Common myeloid progenitor, CD34-positive (primary cell): ENCODE results near the gene NETO2.

Experiments
- CTCF ChIA-PET: fragments of 350-600 bp; sonication (Branson Sonifier 250); formaldehyde crosslinking; loops from one replicate; lab custom pipeline; 2021; ENCODE audit warnings: antibody characterized with exemption; lab: Charles Lee
- POLR2A ChIA-PET: fragments of 350-600 bp; sonication (Branson Sonifier 250); formaldehyde crosslinking; loops from one replicate; lab custom pipeline; 2021; ENCODE audit warnings: antibody characterized with exemption; lab: Charles Lee
- DNase-seq, 3 donors: peaks; one replicate each; pipeline versions ENCODE4 v3.0.0 to v3.0.0-alpha.2; 2013
- H3K27ac ChIP-seq, 2 experiments: 1 replicate in 1 of 2; 2 replicates in 1 of 2; pipeline ENCODE4 v1.7.0; 2013; ENCODE audit warnings: inconsistent platforms in 2 of 2, low read length in 2 of 2, mild to moderate bottlenecking in 2 of 2, low read depth in 1 of 2, moderate library complexity in 1 of 2; ENCODE audit not compliant: severe bottlenecking in 2 of 2, insufficient read depth in 1 of 2, poor library complexity in 1 of 2
- H3K27me3 ChIP-seq, 5 experiments: replicated peaks in 2 of 5; 1 replicate in 3 of 5; 2 replicates in 2 of 5; pipeline versions ENCODE4 v1.6.1 to v1.7.0; 2013; ENCODE audit warnings: low read length in 4 of 5, mild to moderate bottlenecking in 2 of 5, moderate library complexity in 2 of 5, inconsistent platforms in 1 of 5; ENCODE audit not compliant: insufficient read depth in 5 of 5, control insufficient read depth in 4 of 5
- H3K36me3 ChIP-seq, 4 experiments: 1 replicate in 2 of 4; 2 replicates in 2 of 4; pipeline versions ENCODE4 v1.6.1 to v1.7.0; 2013; ENCODE audit warnings: low read length in 3 of 4, control low read depth in 1 of 4, mild to moderate bottlenecking in 1 of 4; ENCODE audit not compliant: control insufficient read depth in 4 of 4, insufficient read depth in 4 of 4
- H3K4me1 ChIP-seq, 4 experiments: 1 replicate in 3 of 4; 2 replicates in 1 of 4; pipeline versions ENCODE4 v1.6.1 to v1.7.1; 2013; ENCODE audit warnings: low read length in 3 of 4, mild to moderate bottlenecking in 3 of 4, control low read depth in 1 of 4, inconsistent platforms in 1 of 4, moderate library complexity in 1 of 4; ENCODE audit not compliant: control insufficient read depth in 4 of 4, insufficient read depth in 4 of 4; ENCODE audit errors: control extremely low read depth in 1 of 4
- H3K4me3 ChIP-seq, 7 experiments: 1 replicate in 4 of 7; 2 replicates in 3 of 7; pipeline versions ENCODE4 v1.5.1 to v1.7.0; 2013; ENCODE audit warnings: mild to moderate bottlenecking in 7 of 7, low read length in 6 of 7, moderate library complexity in 6 of 7, inconsistent platforms in 2 of 7, low read depth in 2 of 7, control low read depth in 1 of 7; ENCODE audit not compliant: insufficient read depth in 4 of 7, control insufficient read depth in 1 of 7; ENCODE audit errors: extremely low read depth in 1 of 7
- H3K9me3 ChIP-seq, 5 experiments: 1 replicate in 4 of 5; 2 replicates in 1 of 5; pipeline versions ENCODE4 v1.6.1 to v1.7.1; 2013; ENCODE audit warnings: low read length in 4 of 5, mild to moderate bottlenecking in 2 of 5, inconsistent platforms in 1 of 5, low read depth in 1 of 5, moderate library complexity in 1 of 5; ENCODE audit not compliant: control insufficient read depth in 4 of 5, insufficient read depth in 2 of 5; ENCODE audit errors: control extremely low read depth in 1 of 5
- WGBS: methylation state at CpG from one replicate; pipeline ENCODE4 v1.1.5; 2013; ENCODE audit not compliant: insufficient coverage; 5-methylcytosine and 5-hydroxymethylcytosine counted together

Gene NETO2

DNA sequence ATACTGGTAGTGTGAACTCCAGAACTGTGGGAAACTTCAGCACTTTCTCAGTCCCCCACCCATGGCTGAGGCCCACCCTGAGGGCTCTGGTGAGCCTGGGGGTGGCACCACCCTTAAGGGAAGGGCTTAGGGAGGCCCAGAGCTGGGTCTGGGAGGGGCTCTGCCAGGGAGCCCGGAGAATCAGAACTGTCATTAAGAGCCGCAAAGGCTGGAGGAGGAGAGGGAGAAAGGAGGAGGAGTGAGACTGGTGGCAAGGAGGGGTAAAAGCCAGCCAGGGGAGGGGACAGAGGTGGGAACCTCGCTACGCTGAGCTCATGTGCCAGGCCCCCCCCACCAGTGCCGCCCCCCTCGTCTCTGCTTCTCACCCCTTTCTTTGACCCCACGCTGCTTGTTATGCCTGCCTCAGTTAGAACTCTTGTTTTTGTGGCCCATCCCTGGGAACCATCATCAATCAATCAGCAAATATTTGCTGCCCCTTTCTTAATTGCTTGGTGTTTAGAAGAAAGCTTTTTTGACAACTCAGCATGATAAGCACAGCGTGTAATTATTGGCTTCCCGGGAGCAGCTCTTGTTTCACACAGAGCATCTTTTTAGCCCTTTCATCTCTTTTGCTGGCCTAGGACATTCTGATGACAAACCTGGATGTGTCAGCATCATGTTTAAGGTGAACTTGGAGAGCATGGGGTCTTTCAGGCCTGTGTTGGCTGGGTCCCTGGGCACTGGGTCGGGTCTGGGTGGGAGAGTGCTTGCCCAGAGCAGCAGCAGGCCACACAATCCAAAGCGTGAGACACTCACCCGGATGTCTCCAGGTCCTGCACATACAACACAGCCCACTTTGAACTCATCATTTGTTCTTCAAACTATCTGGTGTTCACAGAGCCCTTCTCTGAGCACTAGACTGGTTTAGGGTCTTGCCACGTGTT lies 77.7 kb downstream of the NETO2 start:
- Histone ChIP-seq H3K27ac (no peak overlapping the region), H3K27me3 (peaks cover 0 to 4% (median 0%) of the 10 kb centered on the region in 5 experiments), H3K4me1 (no peaks in the 10 kb centered on the region), H3K4me3 (no peak overlapping the region), H3K9me3 (peaks cover 0 to 4% (median 0%) of the 10 kb centered on the region in 5 experiments), H3K36me3 (no peaks in the 10 kb centered on the region)
- 96% methylated on average over 4 of the region's 13 CpGs for WGBS
- ChIA-PET POLR2A (no interaction called here), CTCF (interaction anchor here (1.2 kb wide), 1 partner anchor 11 kb away, joined by 3 read pairs; no protein-coding TSS in a partner anchor)
- DNase-seq, result no peak

DNA sequence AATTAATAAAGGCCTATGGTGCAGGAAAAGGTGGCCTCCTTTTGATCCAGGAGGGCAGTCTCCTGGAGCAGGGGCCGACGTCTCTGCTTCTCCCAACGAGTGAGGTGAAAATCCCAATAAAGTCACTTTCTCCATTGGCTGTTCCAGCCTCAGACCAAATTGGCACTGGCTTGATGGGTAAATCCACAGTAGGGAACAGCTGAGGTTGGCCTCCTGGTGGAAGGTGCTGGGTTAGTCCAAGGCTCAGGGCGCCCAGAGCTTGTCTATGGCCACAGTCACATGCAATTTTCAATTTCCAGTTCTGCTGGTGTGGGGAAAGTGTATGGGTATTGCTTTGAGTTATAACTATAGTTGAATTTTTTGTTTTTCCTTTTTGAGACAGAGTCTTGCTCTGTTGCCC lies 79.0 kb downstream of the NETO2 start:
- CTCF ChIA-PET, result no interaction called here
- Histone ChIP-seq H3K27ac (no peak overlapping the region), H3K9me3 (peaks cover 0 to 4% (median 0%) of the 10 kb centered on the region in 5 experiments), H3K4me3 (no peak overlapping the region), H3K4me1 (no peaks in the 10 kb centered on the region), H3K27me3 (peaks cover 0 to 4% (median 0%) of the 10 kb centered on the region in 5 experiments), H3K36me3 (no peaks in the 10 kb centered on the region)
- DNase-seq, result no peak
- POLR2A ChIA-PET, result no interaction called here
- 100% methylated on average over 4 of the region's 4 CpGs for WGBS

DNA sequence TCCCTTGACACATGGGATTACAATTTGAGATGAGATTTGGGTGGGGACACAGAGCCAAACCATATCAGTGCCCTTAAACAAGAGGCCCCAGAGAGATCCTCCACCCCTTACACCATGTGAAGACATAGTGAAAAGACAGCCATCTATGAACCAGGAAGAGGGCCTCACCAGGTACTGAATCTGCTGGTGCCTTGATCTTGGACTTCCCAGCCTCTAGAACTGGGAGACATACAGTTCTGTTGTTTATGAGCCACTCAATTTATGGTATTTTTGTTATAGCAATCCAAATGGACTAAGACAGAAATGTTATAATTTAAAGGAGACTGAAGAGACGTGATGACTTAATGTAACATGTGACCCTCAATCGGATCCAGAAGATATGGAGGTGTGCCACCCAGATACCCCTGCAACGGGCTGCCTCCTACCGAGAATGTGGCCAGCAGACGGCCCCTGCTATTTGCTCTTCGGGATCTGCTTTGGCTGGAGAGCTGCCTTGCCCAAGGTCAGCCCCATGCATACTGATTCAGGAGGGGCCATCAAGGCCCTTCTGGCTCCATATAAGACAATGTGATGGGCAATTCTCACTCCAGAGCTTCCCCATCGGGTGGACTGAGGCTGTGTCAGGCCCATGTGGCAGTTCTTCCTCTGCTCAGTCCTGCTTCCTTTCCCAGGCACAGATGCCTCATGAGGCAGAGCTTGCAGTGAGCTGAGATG lies 80.6 kb downstream of the NETO2 start:
- Histone ChIP-seq H3K4me1 (no peaks in the 10 kb centered on the region), H3K9me3 (peaks cover 0 to 4% (median 0%) of the 10 kb centered on the region in 5 experiments), H3K4me3 (no peak overlapping the region), H3K27ac (no peak overlapping the region), H3K27me3 (peaks cover 0 to 4% (median 0%) of the 10 kb centered on the region in 5 experiments), H3K36me3 (no peaks in the 10 kb centered on the region)
- ChIA-PET CTCF (no interaction called here), POLR2A (no interaction called here)
- 100% methylated on average over 6 of the region's 7 CpGs for WGBS
- no peak for DNase-seq

- Histone ChIP-seq H3K27ac (no peak overlapping the region), H3K36me3 (no peaks in the 10 kb centered on the region), H3K9me3 (peaks cover 0 to 4% (median 0%) of the 10 kb centered on the region in 5 experiments), H3K27me3 (peaks cover 0 to 4% (median 0%) of the 10 kb centered on the region in 5 experiments), H3K4me3 (no peak overlapping the region), H3K4me1 (no peaks in the 10 kb centered on the region)
- WGBS, result 94% methylated on average over 11 of the region's 12 CpGs
- ChIA-PET POLR2A (interaction anchor here (0.6 kb wide), 1 partner anchor 913 kb away, joined by 3 read pairs; no protein-coding TSS in a partner anchor), CTCF (interaction anchor here (1.2 kb wide), 1 partner anchor 17 kb away, joined by 3 read pairs; no protein-coding TSS in a partner anchor)
- no peak for DNase-seq
Measured at GRCh38 chr16:47061204-47061603, 82.5 kb downstream of the NETO2 start.

- POLR2A ChIA-PET, result no interaction called here
- Histone ChIP-seq H3K4me1 (no peaks in the 10 kb centered on the region), H3K9me3 (peaks cover 0 to 4% (median 0%) of the 10 kb centered on the region in 5 experiments), H3K4me3 (no peak overlapping the region), H3K27me3 (peaks cover 0 to 8% (median 0%) of the 10 kb centered on the region in 5 experiments), H3K36me3 (no peaks in the 10 kb centered on the region), H3K27ac (no peak overlapping the region)
- DNase-seq, result no peak
- WGBS, result 95% methylated on average over 3 of the region's 3 CpGs
- CTCF ChIA-PET, result interaction anchor here (1.2 kb wide), 1 partner anchor 18 kb away, joined by 3 read pairs; no protein-coding TSS in a partner anchor
Measured at GRCh38 chr16:47060596-47060995, 83.1 kb downstream of the NETO2 start.

- peaks cover 0 to 4% (median 0%) of the 10 kb centered on the region in 5 experiments for H3K9me3 ChIP-seq
- POLR2A ChIA-PET, result no interaction called here
- H3K4me1 ChIP-seq, result no peaks in the 10 kb centered on the region
- DNase-seq, result no peak
- no peaks in the 10 kb centered on the region for H3K36me3 ChIP-seq
- peaks cover 0 to 9% (median 0%) of the 10 kb centered on the region in 5 experiments for H3K27me3 ChIP-seq
- CTCF ChIA-PET, result no interaction called here
- WGBS, result 93% methylated on average over 4 of the region's 7 CpGs
- no peak overlapping the region for H3K4me3 ChIP-seq
- no peak overlapping the region for H3K27ac ChIP-seq
Measured at GRCh38 chr16:47059991-47060390, 83.8 kb downstream of the NETO2 start.
